ENCODE data around the gene CSGALNACT2. TPM values are rescaled to one million over a fixed set of nuclear protein-coding genes. Genes with fewer than 3 reads are reported as not detected.

Gene CSGALNACT2
- total and polyA plus RNA-seq, 10 of the 15 experiments (the other 5 are each of a cell fraction or from before 2014, with no cell fraction given): 2.5 to 12.6 (median 8.7) TPM

GRCh38 chr10:43138021-43138756 is at the start of gene CSGALNACT2 (continued):
- no peak for TF ChIP-seq RCOR1 (conservative IDR thresholded peaks at IDR 0.05; ENCODE audit: low read depth, low read length)
- no peak for TF ChIP-seq FOS (IDR thresholded peaks at IDR 0.05; ENCODE audit: borderline replicate concordance, extremely low read depth, insufficient read length)
- peak; percentile 41 for TF ChIP-seq NR2C1 (IDR thresholded peaks at IDR 0.05)
- no peak for TF ChIP-seq SP1 (IDR thresholded peaks at IDR 0.05; ENCODE audit: low read depth, low read length)
- TF ChIP-seq SUPT20H (IDR thresholded peaks at IDR 0.05; ENCODE audit: borderline replicate concordance, control insufficient read depth, low read depth, low read length): no peak
- TF ChIP-seq GABPA (IDR thresholded peaks at IDR 0.05; ENCODE audit: low read depth): peak; percentile 62; the same call in 1 of the 2 replicates
- no peak for TF ChIP-seq YBX1 (IDR thresholded peaks at IDR 0.05)
- TF ChIP-seq CUX1 (IDR thresholded peaks at IDR 0.05; ENCODE audit: insufficient replicate concordance, low read depth, low read length): no peak
- TF ChIP-seq ATF3 (IDR thresholded peaks at IDR 0.05; ENCODE audit: borderline replicate concordance, extremely low read depth, low read depth, low read length): no peak
- no peak for TF ChIP-seq BRCA1 (IDR thresholded peaks at IDR 0.05; ENCODE audit: low read depth, low read length)
- TF ChIP-seq IKZF1 (conservative IDR thresholded peaks at IDR 0.05): peak; percentile 86
- peak; percentile 75 for TF ChIP-seq GATAD2B (conservative IDR thresholded peaks at IDR 0.05; ENCODE audit: low read depth)
- TF ChIP-seq KDM1A (IDR thresholded peaks at IDR 0.05; ENCODE audit: borderline replicate concordance): no peak
- TF ChIP-seq PRDM15 (CRISPR knock-in tag; IDR thresholded peaks at IDR 0.05): no peak
- peak; percentile 26 for TF ChIP-seq BCL3 (IDR thresholded peaks at IDR 0.05; ENCODE audit: borderline replicate concordance, insufficient read depth, low read depth, low read length, poor library complexity, severe bottlenecking)
- TF ChIP-seq, protein P1, sequence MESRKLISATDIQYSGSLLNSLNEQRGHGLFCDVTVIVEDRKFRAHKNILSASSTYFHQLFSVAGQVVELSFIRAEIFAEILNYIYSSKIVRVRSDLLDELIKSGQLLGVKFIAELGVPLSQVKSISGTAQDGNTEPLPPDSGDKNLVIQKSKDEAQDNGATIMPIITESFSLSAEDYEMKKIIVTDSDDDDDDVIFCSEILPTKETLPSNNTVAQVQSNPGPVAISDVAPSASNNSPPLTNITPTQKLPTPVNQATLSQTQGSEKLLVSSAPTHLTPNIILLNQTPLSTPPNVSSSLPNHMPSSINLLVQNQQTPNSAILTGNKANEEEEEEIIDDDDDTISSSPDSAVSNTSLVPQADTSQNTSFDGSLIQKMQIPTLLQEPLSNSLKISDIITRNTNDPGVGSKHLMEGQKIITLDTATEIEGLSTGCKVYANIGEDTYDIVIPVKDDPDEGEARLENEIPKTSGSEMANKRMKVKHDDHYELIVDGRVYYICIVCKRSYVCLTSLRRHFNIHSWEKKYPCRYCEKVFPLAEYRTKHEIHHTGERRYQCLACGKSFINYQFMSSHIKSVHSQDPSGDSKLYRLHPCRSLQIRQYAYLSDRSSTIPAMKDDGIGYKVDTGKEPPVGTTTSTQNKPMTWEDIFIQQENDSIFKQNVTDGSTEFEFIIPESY (IDR thresholded peaks at IDR 0.05): no peak
